ENCODE measurements around the gene SATB1.

Gene SATB1

DNA sequence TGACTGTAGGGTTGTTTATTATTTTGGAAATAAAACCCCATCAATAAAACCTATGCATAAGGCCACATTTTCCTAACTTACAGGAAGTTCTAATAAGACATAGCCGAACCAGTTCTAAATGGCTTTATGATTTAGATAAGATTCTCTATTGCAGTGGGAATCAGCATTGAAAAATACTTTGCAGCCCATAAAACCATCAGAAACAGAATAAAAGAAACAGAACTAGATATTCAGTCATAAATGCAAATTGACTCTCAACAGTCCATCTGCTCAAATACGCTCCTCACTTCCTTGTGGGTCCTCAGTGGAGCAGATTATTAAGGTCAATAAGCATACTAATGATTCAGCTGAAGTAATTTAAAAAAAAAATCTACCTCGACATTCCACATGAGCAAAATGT lies 8.8 kb downstream of the SATB1 start:
- Histone ChIP-seq H3K4me3 (ENCODE audit: low read depth in 1 of 2, low read length in 2 of 2) (no peak overlapping the region), H3K27ac (ENCODE audit: low read length) (no peak overlapping the region), H3K9me3 (ENCODE audit: control insufficient read depth in 1 of 2, low read length in 2 of 2) (no peaks in the 10 kb centered on the region), H3K4me1 (ENCODE audit: control insufficient read depth in 1 of 2, insufficient read depth in 2 of 2, low read length in 2 of 2) (peaks cover 7 to 16% of the 10 kb centered on the region in 2 donors), H3K36me3 (ENCODE audit: control insufficient read depth in 1 of 2, insufficient read depth in 2 of 2, low read length in 2 of 2) (peaks cover 4 to 22% of the 10 kb centered on the region in 2 donors), H3K27me3 (ENCODE audit: low read depth, low read length) (no peaks in the 10 kb centered on the region)

DNA sequence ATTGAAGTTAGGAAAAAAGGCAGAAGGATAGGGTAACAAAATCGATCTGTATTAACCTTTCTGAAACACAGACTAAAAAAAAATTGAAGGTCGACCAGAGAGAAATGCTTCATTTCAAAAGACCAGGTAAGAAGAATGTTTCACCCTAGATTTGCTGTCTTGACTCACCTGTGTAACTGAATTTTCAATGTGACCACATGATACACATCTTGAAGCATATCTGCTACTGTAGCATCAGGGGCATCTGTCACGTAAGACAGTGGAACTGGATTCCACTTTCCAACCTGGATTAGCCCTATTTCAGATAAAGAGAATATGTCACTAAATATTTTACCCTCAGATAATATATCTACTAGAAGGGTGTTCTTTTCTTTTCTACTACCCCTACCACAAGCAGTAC lies 9.3 kb downstream of the SATB1 start:
- no peak overlapping the region for H3K27ac ChIP-seq (ENCODE audit: low read length)
- H3K4me3 ChIP-seq (ENCODE audit: low read depth in 1 of 2, low read length in 2 of 2), result no peak overlapping the region
- peaks cover 7 to 16% of the 10 kb centered on the region in 2 donors for H3K4me1 ChIP-seq (ENCODE audit: control insufficient read depth in 1 of 2, insufficient read depth in 2 of 2, low read length in 2 of 2)
- no peaks in the 10 kb centered on the region for H3K9me3 ChIP-seq (ENCODE audit: control insufficient read depth in 1 of 2, low read length in 2 of 2)
- no peaks in the 10 kb centered on the region for H3K27me3 ChIP-seq (ENCODE audit: low read depth, low read length)
- H3K36me3 ChIP-seq (ENCODE audit: control insufficient read depth in 1 of 2, insufficient read depth in 2 of 2, low read length in 2 of 2), result peaks cover 4 to 22% of the 10 kb centered on the region in 2 donors

DNA sequence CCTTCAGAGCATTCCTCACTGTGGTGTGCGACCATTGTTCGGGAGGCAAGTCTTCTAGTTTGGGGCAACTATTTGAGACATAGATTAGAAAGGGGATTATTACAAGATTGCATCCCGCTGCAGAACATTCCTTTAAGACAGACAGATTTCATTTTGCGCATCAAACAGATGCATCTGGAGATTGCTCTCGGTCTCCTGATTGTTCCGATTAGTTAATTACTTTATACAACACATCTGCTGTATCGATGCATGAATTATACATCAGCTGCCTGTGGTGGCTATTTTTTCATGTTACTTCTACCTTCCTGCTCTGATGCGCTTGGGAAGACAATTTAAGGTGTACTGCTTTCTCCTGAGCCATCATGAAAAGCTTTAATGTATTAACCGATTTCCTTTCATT lies 10.0 kb downstream of the SATB1 start:
- Histone ChIP-seq H3K4me3 (ENCODE audit: low read depth in 1 of 2, low read length in 2 of 2) (no peak overlapping the region), H3K9me3 (ENCODE audit: control insufficient read depth in 1 of 2, low read length in 2 of 2) (no peaks in the 10 kb centered on the region), H3K27me3 (ENCODE audit: low read depth, low read length) (no peaks in the 10 kb centered on the region), H3K27ac (ENCODE audit: low read length) (no peak overlapping the region), H3K36me3 (ENCODE audit: control insufficient read depth in 1 of 2, insufficient read depth in 2 of 2, low read length in 2 of 2) (peaks cover 4 to 22% of the 10 kb centered on the region in 2 donors), H3K4me1 (ENCODE audit: control insufficient read depth in 1 of 2, insufficient read depth in 2 of 2, low read length in 2 of 2) (peaks cover 7 to 16% of the 10 kb centered on the region in 2 donors)

DNA sequence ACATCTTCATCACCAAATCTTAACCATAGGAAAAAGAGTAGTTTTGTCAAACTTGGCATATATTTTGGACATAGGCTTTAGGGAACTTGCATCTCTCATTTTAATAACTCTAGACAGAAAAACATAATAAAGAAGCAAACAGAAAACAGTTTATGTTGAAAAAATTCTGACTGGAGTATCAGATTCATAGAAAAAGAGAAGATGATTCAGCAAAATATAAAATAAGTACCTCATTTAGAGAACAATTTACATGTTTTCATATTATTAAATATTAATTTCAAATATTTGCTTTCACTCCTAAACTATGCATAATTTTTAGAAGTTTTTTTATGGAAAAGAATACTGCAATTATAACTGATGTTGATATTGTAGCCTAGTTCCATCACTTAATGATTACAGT lies 12.5 kb downstream of the SATB1 start:
- Histone ChIP-seq H3K36me3 (ENCODE audit: control insufficient read depth in 1 of 2, insufficient read depth in 2 of 2, low read length in 2 of 2) (peaks cover 4 to 22% of the 10 kb centered on the region in 2 donors), H3K9me3 (ENCODE audit: control insufficient read depth in 1 of 2, low read length in 2 of 2) (no peaks in the 10 kb centered on the region), H3K4me3 (ENCODE audit: low read depth in 1 of 2, low read length in 2 of 2) (no peak overlapping the region), H3K27me3 (ENCODE audit: low read depth, low read length) (no peaks in the 10 kb centered on the region), H3K27ac (ENCODE audit: low read length) (no peak overlapping the region), H3K4me1 (ENCODE audit: control insufficient read depth in 1 of 2, insufficient read depth in 2 of 2, low read length in 2 of 2) (no peaks in the 10 kb centered on the region)

DNA sequence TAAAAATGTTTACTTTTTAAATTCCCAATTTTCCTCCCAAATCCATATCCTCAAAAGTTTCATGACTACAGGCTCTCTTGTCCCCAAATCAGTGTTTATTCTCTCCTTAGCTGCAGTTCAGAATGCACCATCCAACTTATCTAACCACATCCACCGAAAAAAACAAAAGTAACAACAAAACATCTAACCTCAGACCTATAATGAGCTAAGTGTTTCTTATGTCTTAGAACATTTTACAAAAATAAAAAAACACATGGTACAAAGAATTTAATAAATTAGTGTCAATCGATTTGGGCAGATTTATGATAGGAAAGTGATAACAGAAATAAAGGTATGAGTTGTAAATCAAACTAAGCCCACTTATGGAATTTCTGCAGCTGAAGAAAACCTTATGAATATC lies 13.6 kb downstream of the SATB1 start:
- Histone ChIP-seq H3K27ac (ENCODE audit: low read length) (no peak overlapping the region), H3K36me3 (ENCODE audit: control insufficient read depth in 1 of 2, insufficient read depth in 2 of 2, low read length in 2 of 2) (peaks cover 4 to 16% of the 10 kb centered on the region in 2 donors), H3K4me3 (ENCODE audit: low read depth in 1 of 2, low read length in 2 of 2) (no peak overlapping the region), H3K27me3 (ENCODE audit: low read depth, low read length) (no peaks in the 10 kb centered on the region), H3K4me1 (ENCODE audit: control insufficient read depth in 1 of 2, insufficient read depth in 2 of 2, low read length in 2 of 2) (no peaks in the 10 kb centered on the region), H3K9me3 (ENCODE audit: control insufficient read depth in 1 of 2, low read length in 2 of 2) (no peaks in the 10 kb centered on the region)

DNA sequence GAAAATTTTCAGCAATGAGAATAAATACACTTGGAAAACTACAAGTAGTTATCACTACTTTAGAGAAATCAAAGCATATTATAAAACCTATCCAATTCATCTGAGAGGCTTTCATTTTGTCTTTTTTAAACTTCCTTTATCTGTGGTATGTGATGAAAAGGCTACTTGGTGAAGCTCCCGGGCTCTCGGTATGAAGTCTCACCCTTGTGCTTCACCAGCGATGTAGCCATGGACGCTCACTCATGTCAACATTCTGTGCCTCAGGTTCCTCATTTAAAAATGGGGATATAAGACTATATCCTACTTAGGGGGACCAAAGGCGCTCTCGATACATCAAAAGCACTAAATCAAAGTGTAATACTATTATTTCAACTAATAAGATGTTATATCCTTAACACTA lies 14.9 kb downstream of the SATB1 start:
- H3K4me1 ChIP-seq (ENCODE audit: control insufficient read depth in 1 of 2, insufficient read depth in 2 of 2, low read length in 2 of 2), result no peaks in the 10 kb centered on the region
- peaks cover 3 to 7% of the 10 kb centered on the region in 2 donors for H3K36me3 ChIP-seq (ENCODE audit: control insufficient read depth in 1 of 2, insufficient read depth in 2 of 2, low read length in 2 of 2)
- no peak overlapping the region for H3K27ac ChIP-seq (ENCODE audit: low read length)
- no peaks in the 10 kb centered on the region for H3K9me3 ChIP-seq (ENCODE audit: control insufficient read depth in 1 of 2, low read length in 2 of 2)
- no peak overlapping the region for H3K4me3 ChIP-seq (ENCODE audit: low read depth in 1 of 2, low read length in 2 of 2)
- H3K27me3 ChIP-seq (ENCODE audit: low read depth, low read length), result no peaks in the 10 kb centered on the region

DNA sequence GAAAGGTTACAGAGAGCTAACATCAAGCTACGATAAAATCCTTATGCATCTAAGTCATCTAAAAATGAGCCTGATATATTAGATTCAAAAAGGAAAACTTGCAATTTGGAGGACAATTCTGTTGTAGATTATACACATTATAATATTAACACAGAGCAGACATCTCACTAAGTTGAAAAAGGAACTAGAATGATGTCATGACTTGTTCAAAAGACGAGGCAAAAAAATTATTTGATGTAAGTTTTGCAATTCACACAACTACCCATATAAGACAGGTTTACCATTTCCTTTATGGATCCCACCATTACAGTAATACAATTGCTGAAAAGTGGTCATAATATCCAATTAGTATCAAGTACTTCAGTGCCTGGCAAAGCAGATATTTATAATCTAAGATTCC lies 15.9 kb downstream of the SATB1 start:
- Histone ChIP-seq H3K27ac (ENCODE audit: low read length) (no peak overlapping the region), H3K36me3 (ENCODE audit: control insufficient read depth in 1 of 2, insufficient read depth in 2 of 2, low read length in 2 of 2) (no peaks in the 10 kb centered on the region), H3K27me3 (ENCODE audit: low read depth, low read length) (no peaks in the 10 kb centered on the region), H3K4me1 (ENCODE audit: control insufficient read depth in 1 of 2, insufficient read depth in 2 of 2, low read length in 2 of 2) (no peaks in the 10 kb centered on the region), H3K4me3 (ENCODE audit: low read depth in 1 of 2, low read length in 2 of 2) (no peak overlapping the region), H3K9me3 (ENCODE audit: control insufficient read depth in 1 of 2, low read length in 2 of 2) (no peaks in the 10 kb centered on the region)

DNA sequence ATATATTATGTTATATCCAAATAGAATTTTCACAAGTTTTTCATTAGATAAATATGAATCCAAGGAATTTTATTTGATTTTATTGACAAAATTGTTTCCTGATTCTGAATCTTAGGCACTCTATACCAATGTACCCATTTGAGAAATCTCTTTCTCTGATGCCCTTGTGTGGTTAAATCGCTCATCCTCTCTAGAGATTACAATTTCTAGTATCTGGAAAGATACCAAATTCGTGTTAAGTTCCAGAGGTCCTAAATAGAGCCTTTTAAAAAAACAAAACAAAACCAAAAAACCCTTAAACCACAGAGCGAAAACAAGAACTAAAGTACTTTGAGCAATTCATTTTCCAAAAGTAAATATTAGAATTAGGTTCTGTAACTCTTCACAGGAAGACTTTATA lies 20.0 kb downstream of the SATB1 start:
- no peak overlapping the region for H3K27ac ChIP-seq (ENCODE audit: low read length)
- H3K27me3 ChIP-seq (ENCODE audit: low read depth, low read length), result no peaks in the 10 kb centered on the region
- H3K4me3 ChIP-seq (ENCODE audit: low read depth in 1 of 2, low read length in 2 of 2), result no peak overlapping the region
- peaks cover 0 to 18% of the 10 kb centered on the region in 2 donors for H3K4me1 ChIP-seq (ENCODE audit: control insufficient read depth in 1 of 2, insufficient read depth in 2 of 2, low read length in 2 of 2)
- no peaks in the 10 kb centered on the region for H3K9me3 ChIP-seq (ENCODE audit: control insufficient read depth in 1 of 2, low read length in 2 of 2)
- no peaks in the 10 kb centered on the region for H3K36me3 ChIP-seq (ENCODE audit: control insufficient read depth in 1 of 2, insufficient read depth in 2 of 2, low read length in 2 of 2)

DNA sequence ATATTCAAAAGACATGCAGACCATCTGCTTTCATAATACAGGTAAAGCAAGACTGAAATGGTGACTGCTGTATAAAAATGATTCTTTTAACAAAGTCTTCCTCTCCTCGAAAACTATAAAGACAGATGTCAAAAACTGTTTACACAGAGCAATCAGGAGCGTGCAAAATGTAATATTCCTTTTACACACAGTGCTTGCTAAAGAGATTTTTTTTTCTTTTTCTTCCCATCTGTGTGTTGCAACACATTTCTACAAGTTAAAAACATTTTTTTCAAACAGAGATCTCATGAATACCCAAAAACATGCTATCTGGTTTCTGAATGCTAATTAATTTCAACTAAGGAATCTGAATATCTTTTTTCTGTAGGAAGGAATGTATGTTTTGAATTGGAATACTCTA lies 22.1 kb downstream of the SATB1 start:
- Histone ChIP-seq H3K4me1 (ENCODE audit: control insufficient read depth in 1 of 2, insufficient read depth in 2 of 2, low read length in 2 of 2) (peaks cover 0 to 18% of the 10 kb centered on the region in 2 donors), H3K9me3 (ENCODE audit: control insufficient read depth in 1 of 2, low read length in 2 of 2) (no peaks in the 10 kb centered on the region), H3K27me3 (ENCODE audit: low read depth, low read length) (no peaks in the 10 kb centered on the region), H3K4me3 (ENCODE audit: low read depth in 1 of 2, low read length in 2 of 2) (no peak overlapping the region), H3K36me3 (ENCODE audit: control insufficient read depth in 1 of 2, insufficient read depth in 2 of 2, low read length in 2 of 2) (no peaks in the 10 kb centered on the region), H3K27ac (ENCODE audit: low read length) (no peak overlapping the region)

DNA sequence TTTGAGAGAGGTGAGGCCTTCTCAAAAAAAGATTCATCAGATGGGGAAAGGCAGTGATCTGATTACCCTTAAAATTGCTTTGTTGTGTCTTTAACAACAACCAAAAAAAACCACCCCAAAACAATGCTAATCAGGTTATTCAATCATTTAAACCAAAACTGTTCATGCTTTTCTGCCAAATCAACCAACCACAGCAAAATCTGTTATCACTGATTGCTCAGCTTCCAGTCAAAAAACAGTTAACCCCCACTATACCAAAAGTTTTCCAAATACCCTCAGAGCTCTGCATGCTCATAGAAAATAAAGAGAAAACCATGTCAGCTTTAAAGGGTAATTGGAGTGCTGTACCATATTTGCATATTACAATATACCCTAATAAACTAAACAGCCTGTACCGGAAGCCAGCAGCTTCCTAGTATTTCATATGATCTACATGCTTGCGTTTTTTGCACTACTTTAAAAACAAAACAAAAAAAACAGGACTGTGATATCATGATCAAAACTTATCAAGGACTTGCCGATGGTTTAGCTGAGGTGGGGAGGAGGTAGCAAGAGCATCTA lies 22.8 kb downstream of the SATB1 start:
- Histone ChIP-seq H3K9me3 (ENCODE audit: control insufficient read depth in 1 of 2, low read length in 2 of 2) (no peaks in the 10 kb centered on the region), H3K4me3 (ENCODE audit: low read depth in 1 of 2, low read length in 2 of 2) (no peak overlapping the region), H3K27ac (ENCODE audit: low read length) (no peak overlapping the region), H3K36me3 (ENCODE audit: control insufficient read depth in 1 of 2, insufficient read depth in 2 of 2, low read length in 2 of 2) (no peaks in the 10 kb centered on the region), H3K4me1 (ENCODE audit: control insufficient read depth in 1 of 2, insufficient read depth in 2 of 2, low read length in 2 of 2) (peaks cover 0 to 18% of the 10 kb centered on the region in 2 donors), H3K27me3 (ENCODE audit: low read depth, low read length) (no peaks in the 10 kb centered on the region)

DNA sequence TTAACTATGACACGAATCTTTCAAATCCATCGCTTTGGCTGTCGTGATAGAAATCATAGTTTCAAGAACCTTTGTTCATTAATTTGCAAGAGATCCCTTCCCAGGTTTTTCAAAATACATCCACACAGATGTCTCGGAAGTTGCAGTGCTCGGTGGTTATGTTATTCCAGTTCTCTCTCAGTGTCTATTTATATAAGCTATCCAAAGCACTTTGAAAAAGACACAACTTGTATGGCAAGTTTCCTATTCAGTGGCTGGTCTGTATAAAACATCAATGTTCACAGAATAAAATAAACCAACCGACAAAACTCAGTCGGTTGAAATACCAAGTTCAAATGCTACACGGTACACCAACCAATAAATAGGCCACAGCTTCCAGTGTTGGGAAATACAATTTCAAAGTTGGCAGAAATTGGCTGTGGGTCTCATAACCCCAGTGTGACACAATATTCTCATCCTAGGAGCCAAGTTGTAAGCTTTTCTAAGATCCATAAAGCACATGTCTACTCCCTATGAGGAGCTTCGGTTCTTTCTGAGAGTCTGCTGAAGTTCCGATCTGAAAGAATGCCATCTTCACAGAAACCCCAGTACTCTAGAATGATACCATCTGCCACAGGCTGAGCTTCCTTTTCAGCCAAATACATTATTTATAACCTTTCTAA lies 23.7 kb downstream of the SATB1 start:
- Histone ChIP-seq H3K27me3 (ENCODE audit: low read depth, low read length) (no peaks in the 10 kb centered on the region), H3K4me3 (ENCODE audit: low read depth in 1 of 2, low read length in 2 of 2) (no peak overlapping the region), H3K4me1 (ENCODE audit: control insufficient read depth in 1 of 2, insufficient read depth in 2 of 2, low read length in 2 of 2) (peaks cover 0 to 18% of the 10 kb centered on the region in 2 donors), H3K36me3 (ENCODE audit: control insufficient read depth in 1 of 2, insufficient read depth in 2 of 2, low read length in 2 of 2) (peaks cover 0 to 4% of the 10 kb centered on the region in 2 donors), H3K9me3 (ENCODE audit: control insufficient read depth in 1 of 2, low read length in 2 of 2) (no peaks in the 10 kb centered on the region), H3K27ac (ENCODE audit: low read length) (peak overlapping the region; percentile 2)

DNA sequence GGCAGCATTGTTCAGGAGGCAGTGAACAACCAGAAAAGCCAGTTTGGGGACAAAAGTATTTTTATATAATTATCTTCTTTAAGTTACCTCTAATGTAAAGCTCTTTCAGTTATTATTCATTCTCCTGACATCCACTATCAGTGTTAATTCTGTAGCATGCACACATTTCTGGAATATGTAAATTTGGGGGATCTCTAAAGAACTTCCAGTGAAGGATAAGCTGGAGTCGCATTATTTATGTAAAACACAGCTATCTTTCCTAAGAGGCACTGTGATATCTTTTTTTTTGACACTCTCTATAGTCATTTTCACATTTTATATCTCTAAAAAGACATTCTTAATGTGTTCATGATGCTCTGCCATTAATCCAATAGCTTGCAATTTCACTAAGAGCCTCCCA lies 26.7 kb downstream of the SATB1 start:
- Histone ChIP-seq H3K27me3 (ENCODE audit: low read depth, low read length) (no peaks in the 10 kb centered on the region), H3K4me1 (ENCODE audit: control insufficient read depth in 1 of 2, insufficient read depth in 2 of 2, low read length in 2 of 2) (peaks cover 0 to 18% of the 10 kb centered on the region in 2 donors), H3K27ac (ENCODE audit: low read length) (no peak overlapping the region), H3K4me3 (ENCODE audit: low read depth in 1 of 2, low read length in 2 of 2) (no peak overlapping the region), H3K36me3 (ENCODE audit: control insufficient read depth in 1 of 2, insufficient read depth in 2 of 2, low read length in 2 of 2) (peaks cover 10 to 18% of the 10 kb centered on the region in 2 donors), H3K9me3 (ENCODE audit: control insufficient read depth in 1 of 2, low read length in 2 of 2) (no peaks in the 10 kb centered on the region)
